Glutamatergic neuron (in vitro differentiated cells): ENCODE measurements around the gene PDCD2L. TPM values are rescaled to one million over a fixed set of nuclear protein-coding genes. Genes with fewer than 3 reads are reported as not detected.
"Not testable (repeated sequence)": the region's sequence is repeated elsewhere in the genome, so short reads cannot be mapped to it uniquely, and the experiment has no call there.

Experiments
- DNase-seq: peaks from one replicate; pipeline ENCODE4 v3.0.0; 2022
- H3K27ac Mint-ChIP-seq: one replicate; pipeline ENCODE4 v1.8.0; 2020; ENCODE audit warnings: mild to moderate bottlenecking, mixed read lengths, inconsistent platforms; ENCODE audit not compliant: unreplicated experiment
- H3K27me3 Mint-ChIP-seq: one replicate; pipeline ENCODE4 v1.8.0; 2020; ENCODE audit warnings: mild to moderate bottlenecking, moderate library complexity, mixed read lengths, inconsistent platforms; ENCODE audit not compliant: unreplicated experiment
- H3K36me3 Mint-ChIP-seq: one replicate; pipeline ENCODE4 v1.8.0; 2020; ENCODE audit warnings: mild to moderate bottlenecking, mixed read lengths, inconsistent platforms; ENCODE audit not compliant: unreplicated experiment
- H3K4me1 Mint-ChIP-seq: one replicate; pipeline ENCODE4 v1.8.0; 2020; ENCODE audit warnings: mild to moderate bottlenecking, low read depth, mixed read lengths, inconsistent platforms; ENCODE audit not compliant: unreplicated experiment
- H3K4me3 Mint-ChIP-seq: one replicate; pipeline ENCODE4 v1.8.0; 2020; ENCODE audit warnings: mild to moderate bottlenecking, mixed read lengths, inconsistent platforms; ENCODE audit not compliant: unreplicated experiment
- H3K9me3 Mint-ChIP-seq: one replicate; pipeline ENCODE4 v1.8.0; 2020; ENCODE audit warnings: mild to moderate bottlenecking, moderate library complexity, mixed read lengths, inconsistent platforms; ENCODE audit not compliant: unreplicated experiment
- total RNA-seq: library from RNA; stranded (reverse); fragmentation: NEBNext Ultra II Directional; extraction: Animal tissue kit (Norgen Biotek cat#: 25700); gene quantifications from one replicate; pipeline ENCODE4 v1.2.1, GENCODE V29; 2021; ENCODE audit not compliant: unreplicated experiment
- TF ChIP-seq, protein P1 (sequence below): fragments of 200-600 bp; sonication (generic); IDR thresholded peaks from one replicate; pipeline ENCODE4 v1.5.0; 2021; ENCODE audit not compliant: partially characterized antibody, unreplicated experiment

Gene PDCD2L
- total RNA-seq, 1 donor from 2014 or later, result 15.0 TPM

DNA sequence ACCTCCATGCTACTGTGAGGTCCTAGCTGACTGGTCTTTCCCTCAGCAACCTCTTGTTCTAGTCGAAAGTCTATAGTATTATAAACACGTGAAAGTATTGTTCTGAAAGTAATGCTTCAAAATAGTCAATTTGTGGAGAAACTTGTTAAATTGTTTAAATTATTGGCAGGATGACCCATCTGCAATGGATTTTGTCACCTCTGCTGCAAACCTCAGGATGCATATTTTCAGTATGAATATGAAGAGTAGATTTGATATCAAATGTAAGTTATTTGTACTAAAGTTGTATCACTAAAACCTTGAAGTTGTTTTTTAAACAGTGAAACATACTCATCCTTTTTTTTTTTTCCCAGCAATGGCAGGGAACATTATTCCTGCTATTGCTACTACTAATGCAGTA, 49.9 kb downstream of the PDCD2L start:
- DNase-seq, result no peak
- TF ChIP-seq, protein P1, sequence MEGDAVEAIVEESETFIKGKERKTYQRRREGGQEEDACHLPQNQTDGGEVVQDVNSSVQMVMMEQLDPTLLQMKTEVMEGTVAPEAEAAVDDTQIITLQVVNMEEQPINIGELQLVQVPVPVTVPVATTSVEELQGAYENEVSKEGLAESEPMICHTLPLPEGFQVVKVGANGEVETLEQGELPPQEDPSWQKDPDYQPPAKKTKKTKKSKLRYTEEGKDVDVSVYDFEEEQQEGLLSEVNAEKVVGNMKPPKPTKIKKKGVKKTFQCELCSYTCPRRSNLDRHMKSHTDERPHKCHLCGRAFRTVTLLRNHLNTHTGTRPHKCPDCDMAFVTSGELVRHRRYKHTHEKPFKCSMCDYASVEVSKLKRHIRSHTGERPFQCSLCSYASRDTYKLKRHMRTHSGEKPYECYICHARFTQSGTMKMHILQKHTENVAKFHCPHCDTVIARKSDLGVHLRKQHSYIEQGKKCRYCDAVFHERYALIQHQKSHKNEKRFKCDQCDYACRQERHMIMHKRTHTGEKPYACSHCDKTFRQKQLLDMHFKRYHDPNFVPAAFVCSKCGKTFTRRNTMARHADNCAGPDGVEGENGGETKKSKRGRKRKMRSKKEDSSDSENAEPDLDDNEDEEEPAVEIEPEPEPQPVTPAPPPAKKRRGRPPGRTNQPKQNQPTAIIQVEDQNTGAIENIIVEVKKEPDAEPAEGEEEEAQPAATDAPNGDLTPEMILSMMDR, result no peak
- Mint-ChIP-seq H3K4me1 (peaks cover 4% of the 10 kb centered on the region), H3K36me3 (no peaks in the 10 kb centered on the region), H3K27ac (no peak overlapping the region), H3K9me3 (peaks cover 2% of the 10 kb centered on the region), H3K27me3 (no peaks in the 10 kb centered on the region), H3K4me3 (no peak overlapping the region)

DNA sequence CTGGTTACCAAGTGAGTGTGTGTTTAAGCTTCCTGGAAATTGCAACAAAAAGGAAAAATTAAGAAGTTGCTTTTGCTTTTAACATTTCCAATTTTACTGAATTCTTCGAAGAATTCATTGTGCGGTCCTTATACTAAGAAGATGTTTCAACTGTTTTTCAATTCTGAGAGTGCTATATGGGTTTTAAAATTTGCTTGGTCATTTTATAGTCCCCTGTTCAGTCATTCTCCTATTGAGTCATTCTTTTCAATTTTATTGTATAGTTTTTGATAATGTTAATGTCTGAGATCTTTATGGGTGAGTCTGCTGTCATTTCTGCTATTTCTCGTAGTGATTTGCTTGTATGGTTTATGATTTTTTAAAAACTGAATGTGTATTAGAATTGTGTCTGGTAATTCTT, 50.5 kb downstream of the PDCD2L start:
- no peaks in the 10 kb centered on the region for H3K27me3 Mint-ChIP-seq
- peaks cover 4% of the 10 kb centered on the region for H3K4me1 Mint-ChIP-seq
- TF ChIP-seq, protein P1, result no peak
- no peak overlapping the region for H3K4me3 Mint-ChIP-seq
- no peaks in the 10 kb centered on the region for H3K36me3 Mint-ChIP-seq
- no peak overlapping the region for H3K27ac Mint-ChIP-seq
- no peak for DNase-seq
- peaks cover 2% of the 10 kb centered on the region for H3K9me3 Mint-ChIP-seq

DNA sequence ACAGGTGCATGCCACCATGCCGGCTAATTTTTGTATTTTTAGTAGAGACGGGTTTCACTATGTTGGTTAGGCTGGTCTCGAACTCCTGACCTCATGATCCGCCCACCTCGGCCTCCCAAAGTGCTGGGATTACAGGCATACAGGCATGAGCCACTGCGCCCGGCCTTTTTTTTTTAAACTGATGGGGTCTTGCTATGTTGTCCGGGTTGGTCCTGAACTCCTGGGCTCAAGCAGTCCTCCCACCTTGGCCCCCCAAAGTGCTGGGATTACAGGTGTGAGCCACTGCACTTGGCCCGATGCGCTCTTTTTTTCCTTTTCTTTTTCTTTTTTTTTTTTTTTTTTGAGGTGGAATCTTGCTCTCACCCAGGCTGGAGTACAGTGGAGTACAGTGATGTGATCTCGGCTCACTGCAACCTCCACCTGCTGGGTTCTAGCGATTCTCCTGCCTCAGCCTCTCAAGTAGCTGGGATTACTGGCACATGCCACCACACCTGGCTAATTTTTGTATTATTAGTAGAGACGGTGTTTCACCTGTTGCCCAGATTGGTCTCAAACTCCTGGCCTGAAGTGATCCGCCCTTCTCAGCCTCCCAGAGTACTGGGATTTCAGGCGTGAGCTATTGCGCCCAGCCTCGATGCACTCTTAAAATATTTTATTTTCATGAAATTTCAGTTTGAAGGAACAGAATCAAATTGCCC, 51.7 kb downstream of the PDCD2L start:
- H3K4me1 Mint-ChIP-seq, H3K27me3 Mint-ChIP-seq, H3K4me3 Mint-ChIP-seq, H3K36me3 Mint-ChIP-seq, H3K9me3 Mint-ChIP-seq, DNase-seq, H3K27ac Mint-ChIP-seq: not testable (repeated sequence)

DNA sequence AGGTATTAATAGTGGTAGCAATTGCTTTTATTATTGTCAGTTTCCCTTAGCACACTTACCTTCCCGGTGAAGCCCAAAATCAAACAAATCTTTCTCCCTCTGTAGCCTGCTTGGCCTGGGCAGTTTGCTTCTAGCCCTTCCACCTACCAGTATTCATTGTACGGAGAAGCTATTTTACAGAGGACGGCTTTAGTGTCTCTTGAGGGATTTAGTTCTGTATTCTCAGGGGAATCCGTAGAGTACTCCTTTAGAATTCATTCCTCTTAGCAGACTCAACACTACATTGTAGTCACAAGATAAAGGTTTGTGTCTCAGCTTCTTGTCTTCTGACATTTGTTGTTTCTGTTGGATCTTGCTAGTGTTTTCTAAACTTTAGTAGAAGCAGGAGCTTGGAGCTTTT, 53.2 kb downstream of the PDCD2L start:
- Mint-ChIP-seq H3K36me3 (peaks cover 5% of the 10 kb centered on the region), H3K4me1 (peaks cover 4% of the 10 kb centered on the region), H3K4me3 (no peak overlapping the region), H3K27ac (no peak overlapping the region), H3K9me3 (no peaks in the 10 kb centered on the region), H3K27me3 (peaks cover 4% of the 10 kb centered on the region)
- TF ChIP-seq, protein P1, result no peak
- DNase-seq, result no peak

DNA sequence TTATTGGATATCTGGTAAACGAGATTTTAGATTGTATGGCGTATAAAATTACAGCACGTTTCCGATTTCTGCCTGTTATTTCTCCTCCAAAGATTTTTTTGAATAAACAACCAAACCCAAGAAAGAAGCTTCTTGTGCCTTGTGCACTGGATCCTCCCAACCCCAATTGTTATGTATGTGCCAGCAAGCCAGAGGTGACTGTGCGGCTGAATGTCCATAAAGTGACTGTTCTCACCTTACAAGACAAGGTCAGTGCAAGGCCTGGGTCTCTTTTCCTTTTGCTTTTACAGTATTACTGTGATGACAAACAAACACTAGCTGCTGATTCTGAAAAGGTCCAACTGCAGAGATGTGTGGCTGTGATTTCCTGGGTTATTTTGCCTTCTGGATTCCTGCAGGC, 54.5 kb downstream of the PDCD2L start:
- H3K36me3 Mint-ChIP-seq, result peaks cover 5% of the 10 kb centered on the region
- H3K9me3 Mint-ChIP-seq, result no peaks in the 10 kb centered on the region
- TF ChIP-seq, protein P1, result no peak
- no peak overlapping the region for H3K4me3 Mint-ChIP-seq
- no peak for DNase-seq
- H3K27me3 Mint-ChIP-seq, result peaks cover 4% of the 10 kb centered on the region
- H3K27ac Mint-ChIP-seq, result no peak overlapping the region
- H3K4me1 Mint-ChIP-seq, result peaks cover 4% of the 10 kb centered on the region
